Raji (cell line): ENCODE measurements around the gene CKAP5.

Experiments used
- POLR2A ChIP-seq: IDR thresholded peaks from 2 replicates; pipeline ENCODE4 v1.6.1; 2011; ENCODE audit warnings: low read depth, low read length, control low read depth; ENCODE audit not compliant: insufficient read depth

The CKAP5 gene

GRCh38 chr11:46845740-46846509 is at the start of gene CKAP5:
CKAP5 (minus strand) TSS chr11:46846280; CDS start chr11:46821231, 25,049 bp downstream.
- peak; percentile 94 for TF ChIP-seq POLR2A

DNA sequence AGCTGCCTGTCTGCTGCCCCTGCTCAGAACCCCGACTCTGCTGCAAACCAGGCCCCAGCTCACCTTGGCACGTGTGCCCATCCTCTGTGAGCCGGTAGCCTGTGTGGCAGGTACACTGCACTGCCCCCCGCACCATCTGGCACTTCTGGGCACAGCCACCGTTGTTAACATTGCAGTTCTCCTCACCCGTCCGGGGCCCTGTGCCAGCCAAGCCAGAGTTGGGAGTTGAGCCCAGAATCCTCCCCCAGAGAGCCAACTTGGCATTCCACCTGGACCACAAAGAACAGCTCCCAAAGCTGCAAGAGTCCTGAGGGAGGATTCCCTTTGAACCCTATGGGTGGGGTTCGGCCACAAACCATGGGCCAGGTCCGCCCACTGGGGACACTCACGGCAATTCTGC is 49.7 kb upstream of the CKAP5 start:
- TF ChIP-seq POLR2A = no peak

GRCh38 chr11:46894961-46895360 is 48.9 kb upstream of the CKAP5 start:
- no peak for TF ChIP-seq POLR2A

DNA sequence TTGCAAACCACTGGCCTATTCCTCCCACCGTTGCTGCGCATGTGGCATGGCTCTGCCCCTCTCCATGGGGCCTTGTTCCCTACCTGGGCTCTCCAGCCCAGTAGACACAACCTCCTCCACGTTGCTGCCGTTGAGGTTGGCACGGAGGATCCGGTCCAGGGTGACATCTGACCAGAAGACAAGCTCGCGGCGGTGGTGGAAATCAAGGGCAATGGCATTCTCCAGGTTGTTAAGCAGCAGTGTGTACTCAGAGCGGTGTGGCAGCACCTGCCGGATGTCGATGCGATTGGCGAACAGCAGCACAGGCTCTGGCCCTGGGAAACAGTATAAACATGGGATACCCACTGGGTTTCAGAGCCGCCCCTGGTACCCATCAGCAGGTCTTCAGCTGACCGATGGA is 48.4 kb upstream of the CKAP5 start:
- TF ChIP-seq POLR2A = no peak

DNA sequence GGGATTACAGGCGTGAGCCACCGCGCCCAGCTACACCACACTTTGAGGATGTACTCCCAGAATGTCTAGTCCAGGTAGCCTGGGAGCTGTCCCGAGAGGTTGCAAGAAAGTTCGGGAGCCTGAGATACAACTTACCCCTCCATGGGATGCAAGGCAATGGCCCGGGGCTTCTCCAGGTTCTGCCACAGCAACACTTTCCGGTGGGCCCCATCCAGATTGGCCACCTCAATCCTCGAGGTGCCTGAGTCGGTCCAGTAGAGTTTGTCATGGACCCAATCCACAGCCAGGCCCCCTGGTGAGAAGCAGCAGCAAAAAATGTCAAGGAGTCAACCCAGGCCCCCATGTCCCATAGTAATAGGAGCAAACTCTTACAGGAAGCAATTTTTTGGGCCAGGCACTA is 46.8 kb upstream of the CKAP5 start:
- TF ChIP-seq POLR2A = no peak

DNA sequence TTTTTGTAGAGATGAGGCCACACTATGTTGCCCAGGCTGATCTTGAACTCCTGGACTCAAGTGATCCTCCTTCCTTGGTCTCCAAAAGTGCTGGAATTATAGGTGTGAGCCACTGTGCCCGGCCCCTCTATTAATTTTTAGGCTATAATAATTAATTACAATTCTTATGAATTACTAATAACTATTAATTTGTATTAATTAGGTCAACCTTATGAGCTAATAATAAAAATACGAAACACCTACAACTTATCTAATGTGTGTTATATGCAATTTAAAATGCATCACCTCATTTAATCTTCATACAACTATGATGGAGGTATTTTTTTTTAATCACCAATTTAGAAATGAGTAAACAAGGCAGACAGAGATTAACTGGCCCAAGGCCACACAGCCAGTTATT is 46.0 kb upstream of the CKAP5 start:
- no peak for TF ChIP-seq POLR2A

- no peak for TF ChIP-seq POLR2A
Observed at GRCh38 chr11:46890665-46891064, 44.6 kb upstream of the CKAP5 start.

- no peak for TF ChIP-seq POLR2A
Observed at GRCh38 chr11:46889689-46890475, 43.8 kb upstream of the CKAP5 start.

GRCh38 chr11:46889251-46889650 is 43.2 kb upstream of the CKAP5 start:
- TF ChIP-seq POLR2A = no peak

GRCh38 chr11:46888636-46889035 is 42.6 kb upstream of the CKAP5 start:
- no peak for TF ChIP-seq POLR2A

DNA sequence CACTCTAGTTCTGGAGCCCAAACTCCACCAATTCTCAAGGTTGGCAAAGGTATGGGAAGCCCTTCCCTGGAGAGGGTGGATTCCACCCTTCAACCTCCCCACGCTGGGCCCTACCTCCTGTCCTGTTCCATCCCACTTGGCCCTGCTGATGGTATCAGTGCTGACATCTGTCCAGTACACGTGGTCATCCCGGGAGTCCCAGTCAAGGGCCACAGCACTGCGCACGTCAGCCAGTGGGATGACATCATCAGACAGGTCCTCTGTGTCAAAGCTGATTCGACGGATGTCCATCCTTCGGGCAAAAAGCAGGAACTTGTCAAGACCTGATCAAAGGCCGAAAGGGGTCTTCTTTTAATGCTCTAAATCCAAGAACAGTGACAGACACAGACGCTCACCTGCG is 40.1 kb upstream of the CKAP5 start:
- TF ChIP-seq POLR2A = no peak

- no peak for TF ChIP-seq POLR2A
Observed at GRCh38 chr11:46879056-46879585, 33.0 kb upstream of the CKAP5 start.

- TF ChIP-seq POLR2A = no peak
Observed at GRCh38 chr11:46877580-46877979, 31.5 kb upstream of the CKAP5 start.

DNA sequence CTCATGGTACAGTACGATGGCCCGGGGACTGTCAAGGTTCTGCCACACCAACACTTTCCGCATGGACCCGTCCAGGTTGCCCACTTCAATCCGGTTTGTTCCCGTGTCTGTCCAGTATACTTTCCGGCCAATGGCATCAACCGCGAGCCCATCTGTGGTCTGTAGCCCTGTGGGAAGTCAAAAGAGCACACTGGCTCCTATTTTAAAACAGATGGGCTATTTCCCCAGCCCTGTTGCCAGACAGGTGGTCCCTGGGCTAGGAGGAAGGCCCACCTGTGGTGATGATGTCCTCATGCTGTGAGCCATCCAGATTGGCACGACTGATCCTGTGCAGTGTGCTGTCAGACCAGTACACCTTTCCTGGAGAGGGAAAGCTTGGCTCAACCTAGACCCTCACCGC is 30.4 kb upstream of the CKAP5 start:
- no peak for TF ChIP-seq POLR2A

- no peak for TF ChIP-seq POLR2A
Observed at GRCh38 chr11:46874586-46874985, 28.5 kb upstream of the CKAP5 start.

DNA sequence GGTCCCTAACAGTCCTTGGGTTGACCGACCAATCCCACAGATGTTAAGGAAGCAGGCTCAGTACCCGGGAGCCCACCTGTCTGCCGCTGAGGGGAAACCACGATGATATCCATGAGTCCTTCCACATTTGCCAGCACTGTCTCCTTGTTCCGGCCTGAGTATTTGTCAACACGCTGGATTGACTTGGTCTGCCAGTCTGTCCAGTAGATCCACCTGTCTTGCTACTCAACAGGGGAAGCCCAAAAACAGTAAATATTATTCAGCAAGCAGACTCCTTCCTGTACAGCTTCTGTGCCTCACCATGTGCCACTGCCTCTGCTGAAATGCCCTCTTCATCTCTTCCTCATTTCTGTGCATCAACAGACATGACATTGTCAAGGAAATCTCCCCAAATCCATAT is 22.8 kb upstream of the CKAP5 start:
- TF ChIP-seq POLR2A = no peak
